NOMO-1 treated with dmso at 0.1 percent for 144 hours (cell line): ENCODE data around the gene NAV3.
"Not testable (repeated sequence)": the region's sequence is repeated elsewhere in the genome, so short reads cannot be mapped to it uniquely, and the experiment has no call there.

Source experiments
- DNase-seq: peaks from one replicate; lab custom pipeline; 2025; ENCODE audit not compliant: unreplicated experiment; lab: John Stamatoyannopoulos, UW

NAV3 gene

GRCh38 chr12:78241446-78241845, 410.8 kb downstream of the NAV3 start:
- no peak for DNase-seq

GRCh38 chr12:78244916-78245507, 414.3 kb downstream of the NAV3 start:
- DNase-seq: no peak

GRCh38 chr12:78248321-78248720, 417.6 kb downstream of the NAV3 start:
- DNase-seq: no peak

- DNase-seq: no peak
Observed at GRCh38 chr12:78249578-78249977, 418.9 kb downstream of the NAV3 start.

- DNase-seq: not testable (repeated sequence)
Observed at GRCh38 chr12:78257662-78258061, 427.0 kb downstream of the NAV3 start.

- DNase-seq: no peak
Observed at GRCh38 chr12:78260976-78261375, 430.3 kb downstream of the NAV3 start.

- no peak for DNase-seq
Observed at GRCh38 chr12:78261901-78262300, 431.2 kb downstream of the NAV3 start.
